Measurements from ENCODE around the gene DUT.
A peak's percentile ranks its signal among the peaks of the same experiment; 100 is the strongest.

DUT gene

GRCh38 chr15:48330855-48331795, at the start of gene DUT:
DUT (plus strand) TSS chr15:48331429; CDS start chr15:48331516, 87 bp downstream.
- TF ChIP-seq ZNF274 (IDR thresholded peaks at IDR 0.05; ENCODE audit: low read depth, low read length), result no peak
- H3K4me3 ChIP-seq (ENCODE audit: low read length), result peak within 1 kb of the TSS; percentile 95

- no peak overlapping the region for H3K4me3 ChIP-seq (ENCODE audit: low read length)
- no peak for TF ChIP-seq ZNF274 (IDR thresholded peaks at IDR 0.05; ENCODE audit: low read depth, low read length)
These were observed 49.6 kb upstream of the DUT start for GRCh38 chr15:48281674-48282073.

GRCh38 chr15:48282216-48282615, 49.0 kb upstream of the DUT start:
- no peak overlapping the region for H3K4me3 ChIP-seq (ENCODE audit: low read length)
- TF ChIP-seq ZNF274 (IDR thresholded peaks at IDR 0.05; ENCODE audit: low read depth, low read length), result no peak

GRCh38 chr15:48283396-48284145, 47.7 kb upstream of the DUT start:
- no peak for TF ChIP-seq ZNF274 (IDR thresholded peaks at IDR 0.05; ENCODE audit: low read depth, low read length)
- H3K4me3 ChIP-seq (ENCODE audit: low read length), result no peak overlapping the region

- H3K4me3 ChIP-seq (ENCODE audit: low read length), result no peak overlapping the region
- TF ChIP-seq ZNF274 (IDR thresholded peaks at IDR 0.05; ENCODE audit: low read depth, low read length), result no peak
These were observed 45.7 kb upstream of the DUT start for GRCh38 chr15:48285329-48286214.

GRCh38 chr15:48289628-48290027, 41.6 kb upstream of the DUT start:
- no peak overlapping the region for H3K4me3 ChIP-seq (ENCODE audit: low read length)
- no peak for TF ChIP-seq ZNF274 (IDR thresholded peaks at IDR 0.05; ENCODE audit: low read depth, low read length)

- no peak for TF ChIP-seq ZNF274 (IDR thresholded peaks at IDR 0.05; ENCODE audit: low read depth, low read length)
- no peak overlapping the region for H3K4me3 ChIP-seq (ENCODE audit: low read length)
These were observed 38.8 kb upstream of the DUT start for GRCh38 chr15:48292458-48292857.

GRCh38 chr15:48297668-48298067, 33.6 kb upstream of the DUT start:
- H3K4me3 ChIP-seq (ENCODE audit: low read length), result no peak overlapping the region
- no peak for TF ChIP-seq ZNF274 (IDR thresholded peaks at IDR 0.05; ENCODE audit: low read depth, low read length)

GRCh38 chr15:48298914-48299313, 32.3 kb upstream of the DUT start:
- TF ChIP-seq ZNF274 (IDR thresholded peaks at IDR 0.05; ENCODE audit: low read depth, low read length), result no peak

GRCh38 chr15:48300038-48300437, 31.2 kb upstream of the DUT start:
- no peak overlapping the region for H3K4me3 ChIP-seq (ENCODE audit: low read length)
- no peak for TF ChIP-seq ZNF274 (IDR thresholded peaks at IDR 0.05; ENCODE audit: low read depth, low read length)

More at GRCh38 chr15:48298914-48299313, 32.3 kb upstream of the DUT start:
- H3K4me3 ChIP-seq (ENCODE audit: low read length), result no peak overlapping the region

GRCh38 chr15:48304398-48304797, 26.8 kb upstream of the DUT start:
- no peak for TF ChIP-seq ZNF274 (IDR thresholded peaks at IDR 0.05; ENCODE audit: low read depth, low read length)
- no peak overlapping the region for H3K4me3 ChIP-seq (ENCODE audit: low read length)

GRCh38 chr15:48306639-48307038, 24.6 kb upstream of the DUT start:
- no peak overlapping the region for H3K4me3 ChIP-seq (ENCODE audit: low read length)
- no peak for TF ChIP-seq ZNF274 (IDR thresholded peaks at IDR 0.05; ENCODE audit: low read depth, low read length)

- no peak for TF ChIP-seq ZNF274 (IDR thresholded peaks at IDR 0.05; ENCODE audit: low read depth, low read length)
These were observed 23.6 kb upstream of the DUT start for GRCh38 chr15:48307586-48307985.

GRCh38 chr15:48309740-48310139, 21.5 kb upstream of the DUT start:
- no peak overlapping the region for H3K4me3 ChIP-seq (ENCODE audit: low read length)
- no peak for TF ChIP-seq ZNF274 (IDR thresholded peaks at IDR 0.05; ENCODE audit: low read depth, low read length)

More at GRCh38 chr15:48307586-48307985, 23.6 kb upstream of the DUT start:
- no peak overlapping the region for H3K4me3 ChIP-seq (ENCODE audit: low read length)

Data from GM08714 (cell line).